Stimulated activated CD8-positive, alpha-beta memory T cell treated with anti-CD3 and anti-CD28 coated beads, Interleukin-4, amount 100 ng/mL, for 24 hours (primary cell): ENCODE data around the gene SCRT2.
A peak's percentile ranks its signal among the peaks of the same experiment; 100 is the strongest.
"Not testable (repeated sequence)": the region's sequence is repeated elsewhere in the genome, so short reads cannot be mapped to it uniquely, and the experiment has no call there.

Experiments
- DNase-seq: peaks from one replicate; pipeline ENCODE4 v3.0.0-alpha.2; 2020; ENCODE audit warnings: low read depth

The SCRT2 gene

DNA sequence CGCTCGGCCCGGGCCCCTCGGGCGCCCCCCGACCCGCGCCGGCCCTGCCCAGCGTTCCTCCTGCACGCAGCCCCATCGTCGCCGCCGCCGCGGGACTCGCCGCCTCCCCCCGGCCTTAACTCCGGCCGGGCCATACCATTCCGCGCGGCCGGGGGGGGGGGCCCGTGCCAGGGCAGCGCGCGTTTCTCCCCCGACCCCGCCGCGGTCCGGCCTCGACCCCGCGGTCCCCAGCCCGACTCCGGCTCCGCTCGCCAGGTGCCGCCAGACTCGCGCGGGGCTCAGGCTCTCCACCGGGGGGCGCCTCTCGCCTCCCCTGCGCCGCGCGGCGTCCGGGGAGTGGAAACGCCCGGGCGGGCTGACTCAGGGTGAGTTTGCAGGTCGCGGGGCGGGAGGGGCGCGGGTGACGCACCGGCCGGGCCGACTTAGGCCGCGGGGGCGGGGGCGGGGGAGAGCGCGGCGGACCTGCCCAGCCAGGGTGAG is 22.5 kb downstream of the SCRT2 start, which contains the start of gene SRXN1:
Gene SRXN1, minus strand, starts transcription at position 91 of the 480 bp plus-strand sequence. Its CDS starts 15 bp downstream, at position 76.
- DNase-seq = peak; percentile 79

GRCh38 chr20:652615-653109 is 22.9 kb downstream of the SCRT2 start:
- peak; percentile 8 for DNase-seq

- DNase-seq = no peak
Observed at GRCh38 chr20:651713-652614, 23.6 kb downstream of the SCRT2 start.

- no peak for DNase-seq
Observed at GRCh38 chr20:650954-651353, 24.6 kb downstream of the SCRT2 start.

GRCh38 chr20:650281-650680 is 25.3 kb downstream of the SCRT2 start:
- DNase-seq = no peak

- no peak for DNase-seq
Observed at GRCh38 chr20:647479-648019, 28.1 kb downstream of the SCRT2 start.

DNA sequence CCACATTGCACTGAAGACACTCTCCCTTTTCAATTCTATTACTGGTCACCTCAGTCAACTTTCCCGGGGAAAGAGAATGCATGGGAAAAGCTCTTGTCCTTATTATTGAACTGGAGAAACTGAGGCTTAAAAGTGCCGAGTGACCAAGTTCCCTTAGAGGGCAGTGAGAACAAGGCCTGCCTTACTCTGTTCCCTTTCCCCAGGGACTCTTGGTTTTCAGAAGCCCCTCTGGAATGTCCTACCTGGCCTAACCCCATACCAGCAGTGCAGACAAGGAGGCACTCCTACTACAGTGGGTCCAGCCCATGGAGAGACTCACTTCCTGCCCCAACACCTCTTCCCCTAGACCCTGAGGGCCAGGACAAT is 28.8 kb downstream of the SCRT2 start:
- DNase-seq = no peak

DNA sequence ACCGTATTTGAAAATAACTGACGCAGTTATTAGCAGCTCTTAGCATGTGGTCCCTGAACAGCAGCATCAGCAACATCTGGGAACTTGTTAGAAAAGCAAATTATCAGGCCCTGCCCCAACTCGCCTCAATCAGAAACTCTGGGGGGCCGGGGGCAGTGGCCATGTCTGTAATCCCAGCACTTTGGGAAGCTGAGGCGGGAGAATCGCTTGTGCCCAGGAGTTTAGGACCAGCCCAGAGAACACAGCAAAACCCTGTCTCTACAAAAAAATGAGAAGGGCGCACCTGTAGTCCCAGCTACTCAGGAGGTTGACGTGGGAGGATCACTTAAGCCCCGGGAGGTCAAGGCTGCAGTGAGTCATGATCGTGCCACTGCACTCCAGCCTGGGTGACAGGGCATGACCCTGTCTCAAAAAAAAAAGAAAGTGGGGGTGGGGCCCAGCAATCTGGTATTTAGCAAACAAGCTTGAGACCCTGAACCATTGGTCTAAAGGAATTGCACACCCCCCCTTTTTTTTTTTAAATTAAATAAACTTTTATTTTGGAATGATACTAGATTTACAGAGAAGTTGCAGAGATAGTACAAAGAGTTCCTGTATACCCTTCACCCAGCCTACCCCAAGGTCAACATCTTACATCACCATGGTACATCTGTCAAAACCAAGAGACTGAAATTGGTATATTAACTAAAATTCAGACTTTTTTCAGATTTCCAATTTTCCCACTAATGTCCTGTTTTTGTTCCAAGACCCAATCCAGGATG is 29.3 kb downstream of the SCRT2 start:
- no peak for DNase-seq

GRCh38 chr20:645318-646106 is 30.1 kb downstream of the SCRT2 start:
- peak; percentile 44 for DNase-seq

- DNase-seq = no peak
Observed at GRCh38 chr20:644692-645317, 30.8 kb downstream of the SCRT2 start.

DNA sequence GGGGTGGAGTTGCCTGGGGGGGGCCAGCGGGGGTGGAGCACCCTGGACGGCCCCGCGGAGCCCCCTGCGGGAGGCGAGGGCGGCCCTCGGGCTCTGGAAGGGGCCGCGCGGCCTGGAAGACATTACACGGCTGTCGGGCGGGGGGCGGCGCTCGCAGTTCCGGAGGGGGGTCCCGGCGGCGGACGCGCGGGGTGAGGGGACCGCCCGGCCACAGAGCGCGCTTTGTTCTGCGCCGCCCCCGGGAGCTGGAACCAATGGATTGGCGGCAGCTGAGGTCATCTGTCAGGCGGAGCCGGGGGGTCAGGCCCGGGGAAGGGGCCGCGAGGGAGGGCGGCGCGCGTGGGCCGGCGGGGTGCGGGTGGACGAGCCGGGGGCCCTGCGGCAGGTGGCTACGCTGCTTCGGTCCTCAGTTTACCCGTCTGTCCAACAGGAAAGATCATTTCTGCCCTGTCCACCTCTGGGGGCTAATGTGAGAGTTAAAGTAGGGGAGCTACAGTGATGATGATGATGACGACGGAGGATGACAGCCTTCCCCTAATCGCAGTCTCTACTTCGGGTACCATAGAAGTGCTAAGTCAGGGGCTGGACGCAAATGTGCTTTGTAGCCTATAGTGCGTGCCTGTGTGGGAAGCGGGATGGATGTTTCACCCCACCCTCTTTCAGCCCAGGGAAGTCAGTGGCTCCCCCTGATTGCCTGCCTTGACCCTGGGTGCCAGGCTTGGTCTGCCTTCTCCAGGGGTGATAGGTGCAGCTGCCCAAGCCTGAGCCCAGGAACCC is 33.0 kb downstream of the SCRT2 start:
- no peak for DNase-seq

GRCh38 chr20:642013-642397 is 33.6 kb downstream of the SCRT2 start:
- not testable (repeated sequence) for DNase-seq

GRCh38 chr20:641516-641875 is 34.1 kb downstream of the SCRT2 start:
- DNase-seq = no peak

GRCh38 chr20:640674-641515 is 34.7 kb downstream of the SCRT2 start:
- DNase-seq = no peak

DNA sequence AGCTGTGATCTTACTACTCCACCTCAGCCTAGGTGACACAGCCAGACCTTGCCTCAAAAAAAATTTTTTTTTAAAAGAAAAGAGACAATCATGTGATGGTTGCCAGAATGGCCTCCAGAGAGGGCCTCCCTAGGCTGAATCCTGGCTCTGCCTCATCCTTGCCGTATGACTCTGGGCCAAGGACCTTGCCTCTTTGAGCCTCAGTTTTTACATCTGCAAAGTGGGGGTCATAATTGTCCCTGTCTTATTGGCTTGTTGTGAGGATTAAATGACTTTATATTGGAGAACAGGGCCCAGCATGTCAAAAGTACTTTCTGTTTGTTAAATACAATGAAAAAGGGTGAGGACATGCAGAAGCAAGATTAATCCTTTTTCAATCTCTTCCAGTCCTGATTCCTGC is 37.0 kb downstream of the SCRT2 start:
- DNase-seq = no peak

- no peak for DNase-seq
Observed at GRCh38 chr20:637559-637958, 38.0 kb downstream of the SCRT2 start.

GRCh38 chr20:635893-636338 is 39.7 kb downstream of the SCRT2 start:
- DNase-seq = no peak

DNA sequence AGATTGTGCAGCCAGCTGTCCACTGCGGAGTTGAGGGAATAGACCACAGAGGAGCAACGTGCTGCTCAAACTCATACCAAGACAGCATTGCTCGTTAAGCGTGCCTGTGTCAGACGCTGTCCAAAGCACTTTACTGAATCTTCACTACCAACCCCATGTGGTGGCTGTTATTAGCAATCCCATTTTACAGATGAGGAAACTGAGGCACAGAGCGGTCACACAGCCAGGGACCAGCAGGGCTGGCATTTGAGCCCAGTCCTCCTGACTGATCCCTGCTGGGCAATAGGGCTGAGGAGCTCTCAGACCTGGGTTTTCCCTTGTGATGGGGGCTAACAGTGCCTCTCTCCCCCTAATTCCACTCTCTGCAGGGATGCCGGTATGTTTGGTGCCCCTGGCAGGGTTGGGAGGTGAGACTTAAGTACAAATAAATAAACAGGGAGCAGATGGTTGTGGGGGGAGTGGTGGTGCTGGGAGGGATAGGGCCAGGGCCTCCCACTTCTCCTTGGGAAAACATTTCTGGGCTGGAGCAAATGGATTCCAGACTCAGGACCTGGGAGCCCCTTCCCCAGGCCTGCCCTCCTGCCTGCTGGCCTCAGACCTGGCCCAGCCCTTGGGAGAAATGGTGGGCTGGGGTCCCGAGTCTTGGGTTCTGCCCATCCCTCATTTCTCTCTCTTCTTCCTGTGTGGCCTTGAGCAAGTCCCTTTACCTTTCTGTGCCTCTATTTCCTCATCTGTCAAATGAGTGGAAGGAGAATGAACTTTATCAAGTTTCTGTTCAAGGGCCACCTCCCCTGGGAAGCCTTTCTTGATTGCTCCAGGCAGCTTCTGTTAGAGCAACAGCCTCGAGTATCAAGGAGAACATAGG is 40.3 kb downstream of the SCRT2 start:
- DNase-seq = no peak
